HG02981 (cell line): Measurements from ENCODE around the gene NLGN4X.

Source experiments
- ATAC-seq: cut with Tn5 transposase; IDR thresholded peaks from one replicate; pipeline ENCODE4 v1.9.1; 2021; ENCODE audit warnings: mild to moderate bottlenecking, moderate library complexity; ENCODE audit not compliant: unreplicated experiment

Gene NLGN4X

DNA sequence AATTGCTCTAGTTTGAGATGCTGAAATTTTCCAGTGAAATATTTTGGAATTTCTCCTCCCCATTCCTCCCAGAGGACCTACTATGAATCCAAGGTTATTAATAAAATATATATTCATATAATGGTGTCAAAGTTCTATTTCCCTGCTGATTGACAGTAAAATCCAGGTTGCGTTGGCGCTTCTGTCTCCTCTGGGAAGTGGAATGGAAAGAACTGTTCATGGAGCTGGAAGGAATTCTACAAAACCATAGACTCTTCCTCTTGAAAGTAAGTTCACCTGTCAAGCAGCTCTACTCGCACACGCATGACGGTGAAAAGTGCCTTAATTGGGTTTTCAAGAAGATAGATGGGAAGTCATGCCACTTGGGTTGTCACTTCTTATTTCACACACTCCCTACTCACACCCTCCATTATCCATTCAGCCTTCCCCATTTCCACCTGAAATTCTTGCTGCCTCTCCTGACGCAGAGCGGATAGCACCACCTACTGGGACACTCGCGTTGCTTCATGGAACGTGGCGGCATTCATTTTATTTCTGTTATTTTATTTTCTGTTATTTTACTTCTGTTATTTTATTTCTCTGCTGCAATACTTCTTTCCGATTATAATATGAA, 351.6 kb downstream of the NLGN4X start:
- ATAC-seq, result no peak

DNA sequence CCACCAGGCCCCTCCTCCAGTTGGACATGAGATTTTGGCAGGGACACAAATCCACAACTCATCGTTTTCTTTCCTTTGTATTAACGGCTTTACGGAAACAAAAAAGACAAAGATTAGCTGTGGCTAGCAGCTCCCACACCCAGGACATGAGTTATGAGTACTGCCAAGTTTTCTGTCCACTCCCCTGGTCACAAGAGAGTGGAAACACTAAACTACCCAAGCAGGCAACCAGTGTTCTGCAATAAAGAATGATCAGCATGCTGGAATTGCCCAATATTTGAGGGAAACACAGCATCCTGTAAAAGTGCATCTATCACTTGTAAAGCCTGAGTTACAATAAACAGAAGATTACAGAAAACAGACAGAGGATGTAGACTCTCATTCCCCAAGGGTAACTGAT, 358.4 kb downstream of the NLGN4X start:
- no peak for ATAC-seq

DNA sequence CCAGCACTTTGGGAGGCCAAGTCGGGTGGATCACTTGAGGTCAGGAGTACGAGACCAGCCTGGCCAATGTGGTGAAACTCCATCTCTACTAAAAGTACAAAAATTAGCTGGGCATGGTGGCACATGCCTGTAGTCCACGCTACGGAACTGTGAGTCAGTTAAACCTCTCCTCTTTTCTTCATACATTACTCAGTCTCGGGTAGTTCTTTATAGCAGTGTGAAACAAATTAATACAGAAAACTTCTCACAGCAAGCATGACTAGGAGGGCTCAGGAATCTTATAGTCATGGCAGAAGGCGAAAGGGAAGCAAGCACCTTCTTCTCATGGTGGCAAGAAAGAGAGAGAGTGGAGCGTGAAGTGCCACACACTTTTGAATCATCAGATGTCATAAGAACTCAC, 358.9 kb downstream of the NLGN4X start:
- no peak for ATAC-seq

DNA sequence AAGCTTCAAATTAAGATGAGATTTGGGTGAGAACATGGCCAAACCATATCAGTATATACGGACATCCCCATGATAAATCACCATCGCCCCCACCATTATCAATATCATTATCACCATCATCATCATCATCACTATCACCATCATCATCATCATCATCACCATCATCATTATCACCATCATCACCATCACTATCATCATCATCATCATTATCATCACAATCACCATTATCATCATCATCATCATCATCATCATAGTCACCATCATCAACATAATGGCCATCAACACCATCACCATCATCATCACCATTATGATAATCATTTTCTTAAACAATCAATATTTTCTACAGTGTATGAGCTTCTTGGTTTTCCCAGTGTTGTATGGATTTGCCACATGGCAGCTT, 360.9 kb downstream of the NLGN4X start:
- no peak for ATAC-seq

DNA sequence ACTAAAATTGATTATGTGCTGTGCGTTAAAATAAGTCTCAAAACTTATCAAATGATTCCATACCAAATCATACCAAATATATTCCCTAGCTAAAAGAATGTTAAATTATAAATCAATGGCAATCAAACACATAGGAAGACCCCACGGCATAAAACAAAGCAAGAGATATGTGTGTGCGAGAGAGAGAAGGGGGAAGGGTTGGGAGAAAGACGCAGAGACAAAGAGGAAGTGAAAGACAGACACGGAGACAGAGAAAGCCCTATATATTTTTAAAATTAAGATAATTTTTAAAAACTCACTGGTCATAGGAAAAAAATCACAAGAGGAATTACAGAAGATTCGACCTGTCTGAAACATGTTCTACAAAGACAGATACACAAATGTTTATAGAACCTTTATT, 371.4 kb downstream of the NLGN4X start:
- no peak for ATAC-seq

DNA sequence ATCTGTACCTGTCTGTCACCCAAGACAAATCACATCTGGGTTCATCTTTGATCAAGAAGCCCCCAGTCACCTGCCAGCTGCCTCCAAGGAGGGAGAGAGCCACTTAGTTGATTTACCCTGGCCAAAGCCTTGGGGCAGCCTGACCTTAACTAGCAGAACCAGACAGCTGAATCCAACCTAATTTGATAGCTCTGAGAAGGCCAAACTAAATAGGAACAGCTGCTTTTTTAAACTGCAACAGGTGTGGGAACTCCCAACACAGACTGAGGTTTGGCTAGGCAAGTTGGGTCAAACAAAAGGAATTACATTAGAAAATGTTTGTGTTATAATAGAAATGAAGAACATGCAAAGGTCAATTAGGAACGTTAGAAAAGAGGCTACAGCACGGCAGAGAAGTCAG, 375.7 kb downstream of the NLGN4X start:
- no peak for ATAC-seq

DNA sequence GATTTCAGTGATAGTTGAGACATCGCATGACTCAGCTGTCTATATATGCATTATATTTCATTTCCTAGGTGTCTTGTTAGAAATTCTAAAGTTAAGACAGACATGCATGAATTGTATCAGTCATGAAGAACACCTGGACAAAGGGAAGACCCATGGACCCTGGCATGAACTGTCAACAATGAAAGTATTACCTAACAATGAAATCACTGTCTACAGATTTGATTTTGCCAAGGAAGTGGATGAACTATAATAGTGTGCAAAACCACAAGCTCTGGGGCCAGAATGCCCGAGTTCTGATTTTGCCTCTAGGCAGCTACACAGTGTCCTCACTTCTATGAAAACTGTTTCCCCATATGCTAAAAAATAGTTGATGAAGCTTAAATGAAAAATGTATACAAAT, 386.1 kb downstream of the NLGN4X start:
- no peak for ATAC-seq
